ENCODE results near the gene CDC42BPB. TPM values are rescaled to one million over a fixed set of nuclear protein-coding genes. Genes with fewer than 3 reads are reported as not detected.
A peak's percentile ranks its signal among the peaks of the same experiment; 100 is the strongest.

CDC42BPB gene
- total and polyA plus RNA-seq, 2 of the 4 experiments (the other 2 are of a cell fraction) = 49.1 to 81.4 TPM

- Histone ChIP-seq H3K9me3 (ENCODE audit: control insufficient read depth, insufficient read depth, low read length) (no peaks in the 10 kb centered on the region; the same call in 1 of the 2 replicates), H2BK15ac (ENCODE audit: low read depth, low read length) (no peak overlapping the region), H2BK5ac (ENCODE audit: low read depth, low read length, poor library complexity, severe bottlenecking) (no peak overlapping the region), H3K36me3 (ENCODE audit: control insufficient read depth, insufficient read depth, low read length) (no peaks in the 10 kb centered on the region), H3K56ac (ENCODE audit: extremely low read depth, insufficient read depth, low read length) (no peak overlapping the region), H3K9ac (ENCODE audit: low read depth, low read length) (no peak overlapping the region), H4K91ac (ENCODE audit: insufficient read depth, low read depth, low read length) (no peak overlapping the region), H4K5ac (ENCODE audit: low read depth, low read length) (no peak overlapping the region), H2AK5ac (ENCODE audit: low read depth, low read length) (no peak overlapping the region), H3K18ac (ENCODE audit: low read depth, low read length) (no peak overlapping the region), H2AK9ac (replicated peaks; ENCODE audit: low read depth, low read length, poor library complexity) (no peak overlapping the region), H4K8ac (ENCODE audit: low read depth in 2 of 2, low read length in 2 of 2) (no peak overlapping the region; a peak in 1 of 4 replicates), H3K79me1 (ENCODE audit: low read depth in 1 of 2, low read length in 2 of 2) (no peaks in the 10 kb centered on the region), H3K4me1 (ENCODE audit: control insufficient read depth, insufficient read depth, low read length) (peaks cover 11% of the 10 kb centered on the region), H3K14ac (replicated peaks; ENCODE audit: low read depth, low read length) (no peak overlapping the region), H3K23ac (ENCODE audit: low read depth, low read length) (no peak overlapping the region), H4K20me1 (ENCODE audit: insufficient read depth, low read length) (no peaks in the 10 kb centered on the region; the same call in 1 of the 2 replicates), H2BK120ac (ENCODE audit: low read depth, low read length) (no peak overlapping the region), H3K27ac (ENCODE audit: insufficient read depth, low read length) (no peak overlapping the region), H3K27me3 (ENCODE audit: control insufficient read depth, insufficient read depth, low read length) (peaks cover 35% of the 10 kb centered on the region), H3K4me2 (ENCODE audit: low read depth, low read length) (no peak overlapping the region), H2AFZ (replicated peaks; ENCODE audit: low read length, poor library complexity) (peak overlapping the region; percentile 18), H3K4me3 (ENCODE audit: insufficient read depth, low read depth, low read length) (no peak overlapping the region), H3K9me1 (ENCODE audit: insufficient read depth, low read length) (no peaks in the 10 kb centered on the region), H2BK20ac (ENCODE audit: low read depth, low read length) (no peak overlapping the region), H3K4ac (ENCODE audit: low read depth, low read length) (no peak overlapping the region)
- in situ Hi-C loops (cut with MboI; ENCODE audit: low sequenced_read_pairs) (no loop called here), intact Hi-C loops (cut with micrococcal nuclease) (no loop called here), dilution Hi-C loops (cut with HindIII; ENCODE audit: low sequenced_read_pairs, unreplicated experiment) (no loop called here)
- BruUV-seq (replicated peaks) = no TSS peak
- no peak for TF ChIP-seq USF2 (IDR thresholded peaks at IDR 0.05; ENCODE audit: low read depth, low read length)
- TF ChIP-seq CHD1 (IDR thresholded peaks at IDR 0.05; ENCODE audit: low read depth, low read length) = no peak
- TF ChIP-seq ELK1 (IDR thresholded peaks at IDR 0.05; ENCODE audit: borderline replicate concordance, low read depth, low read length) = no peak
- TF ChIP-seq CTCF (conservative IDR thresholded peaks at IDR 0.05; ENCODE audit: low read depth, low read length) = no peak
- no peak for TF ChIP-seq MAFK (IDR thresholded peaks at IDR 0.05; ENCODE audit: low read depth, low read length)
- TF ChIP-seq FOS (IDR thresholded peaks at IDR 0.05; ENCODE audit: low read depth, low read length) = no peak
- TF ChIP-seq POLR2A (IDR thresholded peaks at IDR 0.05; ENCODE audit: low read depth, low read length) = no peak
- no peak for TF ChIP-seq BHLHE40 (IDR thresholded peaks at IDR 0.05; ENCODE audit: low read depth, low read length)
- TF ChIP-seq SMC3 (IDR thresholded peaks at IDR 0.05; ENCODE audit: low read depth, low read length) = no peak
- no peak for TF ChIP-seq NFE2L2 (IDR thresholded peaks at IDR 0.05; ENCODE audit: low read depth, low read length)
- no peak for TF ChIP-seq MAZ (IDR thresholded peaks at IDR 0.05; ENCODE audit: borderline replicate concordance, low read depth, low read length)
- ATAC-seq (ENCODE audit: low read depth) = no peak
- 85% methylated on average over 6 of the region's 11 CpGs; no CpG with 5 or more reads in 1 of the 2 experiments for WGBS, 2 experiments (ENCODE audit: extremely low coverage in 2 of 2, insufficient read length in 1 of 2)
- CTCF ChIA-PET = interaction anchor here (1.1 to 1.8 kb wide), 2 partner anchors 9 to 89 kb away, joined by 3 to 8 read pairs; no protein-coding TSS in a partner anchor
- DNase-seq = no peak
- POLR2A ChIA-PET (ENCODE audit: unreplicated experiment) = no interaction called here
Measured at GRCh38 chr14:103095210-103095778, 37.9 kb upstream of the CDC42BPB start.
